Glutamatergic neuron (in vitro differentiated cells): ENCODE measurements around the gene RMI1. TPM values are rescaled to one million over a fixed set of nuclear protein-coding genes. Genes with fewer than 3 reads are reported as not detected.

Source experiments
- DNase-seq: peaks from one replicate; pipeline ENCODE4 v3.0.0; 2022
- H3K27ac Mint-ChIP-seq: one replicate; pipeline ENCODE4 v1.8.0; 2020; ENCODE audit warnings: mild to moderate bottlenecking, mixed read lengths, inconsistent platforms; ENCODE audit not compliant: unreplicated experiment
- H3K27me3 Mint-ChIP-seq: one replicate; pipeline ENCODE4 v1.8.0; 2020; ENCODE audit warnings: mild to moderate bottlenecking, moderate library complexity, mixed read lengths, inconsistent platforms; ENCODE audit not compliant: unreplicated experiment
- H3K36me3 Mint-ChIP-seq: one replicate; pipeline ENCODE4 v1.8.0; 2020; ENCODE audit warnings: mild to moderate bottlenecking, mixed read lengths, inconsistent platforms; ENCODE audit not compliant: unreplicated experiment
- H3K4me1 Mint-ChIP-seq: one replicate; pipeline ENCODE4 v1.8.0; 2020; ENCODE audit warnings: mild to moderate bottlenecking, low read depth, mixed read lengths, inconsistent platforms; ENCODE audit not compliant: unreplicated experiment
- H3K4me3 Mint-ChIP-seq: one replicate; pipeline ENCODE4 v1.8.0; 2020; ENCODE audit warnings: mild to moderate bottlenecking, mixed read lengths, inconsistent platforms; ENCODE audit not compliant: unreplicated experiment
- H3K9me3 Mint-ChIP-seq: one replicate; pipeline ENCODE4 v1.8.0; 2020; ENCODE audit warnings: mild to moderate bottlenecking, moderate library complexity, mixed read lengths, inconsistent platforms; ENCODE audit not compliant: unreplicated experiment
- CTCF ChIP-seq: fragments of 200-600 bp; sonication (generic); IDR thresholded peaks from one replicate; pipeline ENCODE4 v1.5.0; 2021; ENCODE audit not compliant: partially characterized antibody, unreplicated experiment
- total RNA-seq: library from RNA; stranded (reverse); fragmentation: NEBNext Ultra II Directional; extraction: Animal tissue kit (Norgen Biotek cat#: 25700); gene quantifications from one replicate; pipeline ENCODE4 v1.2.1, GENCODE V29; 2021; ENCODE audit not compliant: unreplicated experiment

The RMI1 gene
- total RNA-seq, 1 donor from 2014 or later, result 24.2 TPM

DNA sequence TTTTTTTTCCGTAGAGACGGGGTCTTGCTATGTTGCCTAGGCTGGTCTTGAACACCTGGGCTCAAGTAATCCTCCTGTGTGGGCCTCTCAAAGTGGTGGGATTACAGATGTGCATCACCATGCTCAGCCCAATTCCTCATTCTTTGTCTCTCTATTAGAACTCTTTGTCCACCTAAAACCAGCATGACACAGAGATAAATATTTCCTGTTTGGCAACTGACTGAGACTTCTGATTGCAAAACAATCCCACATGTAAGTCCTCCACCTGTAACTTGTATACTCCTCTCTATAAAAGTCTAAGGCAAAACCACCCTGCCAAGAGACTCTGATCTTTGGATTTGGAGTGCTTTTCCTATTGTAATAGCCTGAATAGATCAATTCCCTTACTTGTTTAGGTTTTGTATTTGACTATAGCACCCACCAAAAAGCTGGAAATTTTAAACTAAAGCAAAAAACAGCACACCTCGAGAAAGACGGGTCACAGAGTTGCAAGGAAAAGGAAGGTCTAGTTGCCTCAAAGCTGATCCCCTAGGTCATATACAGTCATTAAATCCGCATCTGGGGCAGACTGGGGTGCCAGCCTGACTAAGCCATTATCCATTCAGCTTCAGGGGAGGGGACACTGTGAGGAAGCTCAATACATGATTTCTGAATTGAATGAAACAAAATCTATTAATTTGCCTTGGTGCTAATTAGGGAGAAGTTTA, 45.9 kb upstream of the RMI1 start:
- Mint-ChIP-seq H3K4me3 (no peak overlapping the region), H3K9me3 (peaks cover 4% of the 10 kb centered on the region), H3K27me3 (no peaks in the 10 kb centered on the region), H3K4me1 (no peaks in the 10 kb centered on the region), H3K27ac (no peak overlapping the region), H3K36me3 (no peaks in the 10 kb centered on the region)
- no peak for DNase-seq
- no peak for TF ChIP-seq CTCF

GRCh38 chr9:83935276-83935935, 45.2 kb upstream of the RMI1 start:
- Mint-ChIP-seq H3K4me1 (no peaks in the 10 kb centered on the region), H3K9me3 (peaks cover 3% of the 10 kb centered on the region), H3K4me3 (no peak overlapping the region), H3K27me3 (no peaks in the 10 kb centered on the region), H3K27ac (no peak overlapping the region), H3K36me3 (no peaks in the 10 kb centered on the region)
- DNase-seq, result no peak
- no peak for TF ChIP-seq CTCF

DNA sequence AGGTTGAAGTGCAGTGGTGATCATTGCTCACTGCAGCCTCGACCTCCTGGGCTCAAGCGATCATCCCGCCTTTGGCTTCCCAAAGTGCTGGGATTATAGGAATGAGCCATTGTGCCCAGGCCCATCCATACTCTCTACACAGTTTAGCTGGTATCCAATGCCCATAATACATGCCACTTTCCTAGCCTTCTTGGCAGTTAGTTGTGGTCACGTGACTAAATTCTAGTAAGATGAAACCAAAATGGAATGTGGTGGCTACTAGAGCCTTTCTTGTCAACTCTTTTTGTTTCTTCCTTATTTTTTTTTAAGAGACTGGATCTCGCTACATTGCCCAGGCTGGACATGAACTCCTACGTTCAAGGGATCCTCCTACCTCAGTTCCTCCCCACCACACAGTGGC, 44.1 kb upstream of the RMI1 start:
- Mint-ChIP-seq H3K36me3 (no peaks in the 10 kb centered on the region), H3K27ac (no peak overlapping the region), H3K9me3 (peaks cover 3% of the 10 kb centered on the region), H3K4me3 (no peak overlapping the region), H3K4me1 (no peaks in the 10 kb centered on the region), H3K27me3 (no peaks in the 10 kb centered on the region)
- no peak for DNase-seq
- no peak for TF ChIP-seq CTCF

DNA sequence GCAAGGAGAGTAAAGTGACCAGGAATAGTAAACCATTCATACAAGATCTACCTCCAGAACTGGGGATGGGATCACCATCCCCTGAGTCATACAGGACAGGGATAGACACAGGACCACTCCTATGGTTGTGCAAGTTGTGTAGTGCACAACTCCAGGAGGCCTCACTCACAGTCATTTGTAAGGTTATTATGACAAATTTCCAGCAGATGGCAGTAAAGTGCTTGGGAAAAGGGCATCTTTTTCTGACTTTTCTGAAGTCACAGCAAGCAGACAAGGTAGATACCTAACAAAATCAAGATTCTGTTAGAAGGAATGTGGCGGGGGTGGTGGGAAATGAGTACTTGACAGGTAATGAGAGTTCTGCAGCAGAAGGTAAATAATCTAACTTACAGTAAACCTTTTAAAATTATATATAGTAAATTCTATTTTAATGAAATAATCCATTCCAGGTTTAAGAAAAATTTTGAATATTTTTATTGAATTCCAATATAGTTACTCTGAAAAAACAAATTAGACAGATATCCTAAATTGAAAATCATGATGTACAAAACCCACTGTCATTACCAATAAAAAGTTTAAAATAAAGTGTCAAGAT, 42.6 kb upstream of the RMI1 start:
- Mint-ChIP-seq H3K27me3 (no peaks in the 10 kb centered on the region), H3K4me3 (no peak overlapping the region), H3K4me1 (no peaks in the 10 kb centered on the region), H3K27ac (no peak overlapping the region), H3K36me3 (no peaks in the 10 kb centered on the region), H3K9me3 (peaks cover 1% of the 10 kb centered on the region)
- no peak for DNase-seq
- TF ChIP-seq CTCF, result peak; percentile 75
